ENCODE measurements around the gene VAV2.

The VAV2 gene

DNA sequence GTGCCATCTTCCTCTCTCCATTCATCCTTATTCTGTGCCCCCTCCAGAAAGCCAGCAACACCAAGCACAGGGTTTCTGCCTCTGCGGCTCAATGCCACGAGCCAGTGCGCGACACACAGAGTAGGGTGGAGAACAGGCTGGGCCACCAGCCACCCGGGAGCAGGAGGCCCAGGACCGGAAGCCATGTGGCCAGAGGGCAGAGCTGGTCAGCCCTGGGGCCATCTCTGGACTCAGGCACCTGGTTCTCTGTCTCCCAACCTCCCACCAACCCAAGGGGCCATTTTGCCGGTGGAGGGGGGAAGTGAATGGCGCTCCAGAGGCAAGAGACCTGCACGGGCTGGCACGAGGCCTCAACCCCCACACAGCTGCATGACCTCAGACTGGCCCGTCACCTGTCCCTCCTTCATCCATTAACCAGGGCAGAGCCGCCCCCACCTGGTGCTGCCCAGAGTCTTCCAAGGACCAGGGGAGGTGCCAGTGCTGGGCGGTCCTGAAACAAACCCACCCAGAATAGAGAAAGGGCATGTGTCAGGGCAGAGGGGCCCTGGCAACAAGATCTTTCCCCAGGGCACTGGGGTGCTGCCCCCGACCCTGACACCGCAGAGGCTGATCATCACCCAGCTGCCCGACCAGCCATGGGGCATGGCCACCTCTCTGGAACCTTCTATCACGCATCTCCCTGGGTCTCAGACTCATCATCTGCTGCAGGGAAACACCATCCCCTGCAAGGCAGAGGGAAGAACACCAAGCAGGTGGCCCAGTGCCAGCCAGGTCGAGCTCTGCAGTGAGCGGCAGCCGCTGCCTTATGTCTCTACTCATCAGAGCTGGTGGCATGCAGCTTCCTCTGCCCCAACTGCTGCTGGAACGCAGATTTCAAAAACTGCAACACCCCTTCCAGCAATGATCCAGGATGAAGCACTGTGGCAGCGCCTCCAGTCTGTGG is 11.9 kb downstream of the VAV2 start:
- DNase-seq (ENCODE audit: low spot score) = peak; percentile 11

DNA sequence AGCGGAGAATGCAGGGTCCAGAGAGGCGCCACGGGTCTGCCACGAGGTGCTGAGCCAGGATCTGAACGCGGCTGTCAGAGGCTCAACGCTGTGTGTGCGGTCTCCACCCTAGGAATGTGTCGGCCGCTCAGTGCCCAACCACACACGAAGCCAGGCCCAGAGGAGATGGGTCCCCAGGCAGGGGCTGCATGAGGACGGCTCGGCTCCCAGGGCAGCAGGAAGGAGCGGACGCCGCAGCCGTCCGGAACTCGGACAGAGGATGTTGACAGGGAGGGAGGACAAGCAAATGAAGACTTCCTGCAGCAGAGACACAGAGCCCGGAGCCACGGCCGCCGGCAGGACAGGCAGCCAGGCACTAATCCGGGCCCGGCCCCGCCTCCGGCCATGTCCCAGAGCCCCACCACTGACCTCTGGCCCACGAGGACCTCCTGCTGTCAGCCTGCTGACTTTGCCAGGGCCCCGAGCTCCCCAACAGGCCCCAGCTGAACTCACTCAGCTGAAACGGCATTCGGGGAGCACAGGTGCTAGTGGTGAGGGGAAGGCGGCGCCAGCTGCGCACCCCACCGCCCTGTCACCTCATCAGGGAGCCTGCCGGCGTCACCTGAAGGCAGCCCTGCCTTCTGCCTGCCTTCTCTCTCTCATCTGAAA is 12.7 kb downstream of the VAV2 start:
- peak; percentile 64 for DNase-seq (ENCODE audit: low spot score)

DNA sequence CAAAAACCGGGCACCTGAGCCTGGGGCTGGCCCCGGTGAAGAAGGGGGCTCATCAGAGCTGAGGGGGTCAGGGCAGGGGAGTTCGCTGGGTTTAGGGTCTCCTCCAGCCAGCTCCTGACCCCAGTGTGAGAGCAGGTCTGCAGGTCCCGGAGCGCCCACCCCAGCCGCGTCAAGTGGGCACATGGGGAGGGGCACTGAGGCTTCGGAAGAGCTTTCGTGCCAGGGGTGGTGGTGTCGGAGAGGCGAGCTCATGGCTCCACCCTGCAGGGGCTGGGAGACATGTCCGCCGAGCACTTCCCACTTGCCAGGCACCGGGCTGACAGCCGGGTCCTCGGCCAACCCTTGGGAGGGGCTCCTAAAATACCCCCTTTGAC is 13.2 kb downstream of the VAV2 start:
- no peak for DNase-seq (ENCODE audit: low spot score)

DNA sequence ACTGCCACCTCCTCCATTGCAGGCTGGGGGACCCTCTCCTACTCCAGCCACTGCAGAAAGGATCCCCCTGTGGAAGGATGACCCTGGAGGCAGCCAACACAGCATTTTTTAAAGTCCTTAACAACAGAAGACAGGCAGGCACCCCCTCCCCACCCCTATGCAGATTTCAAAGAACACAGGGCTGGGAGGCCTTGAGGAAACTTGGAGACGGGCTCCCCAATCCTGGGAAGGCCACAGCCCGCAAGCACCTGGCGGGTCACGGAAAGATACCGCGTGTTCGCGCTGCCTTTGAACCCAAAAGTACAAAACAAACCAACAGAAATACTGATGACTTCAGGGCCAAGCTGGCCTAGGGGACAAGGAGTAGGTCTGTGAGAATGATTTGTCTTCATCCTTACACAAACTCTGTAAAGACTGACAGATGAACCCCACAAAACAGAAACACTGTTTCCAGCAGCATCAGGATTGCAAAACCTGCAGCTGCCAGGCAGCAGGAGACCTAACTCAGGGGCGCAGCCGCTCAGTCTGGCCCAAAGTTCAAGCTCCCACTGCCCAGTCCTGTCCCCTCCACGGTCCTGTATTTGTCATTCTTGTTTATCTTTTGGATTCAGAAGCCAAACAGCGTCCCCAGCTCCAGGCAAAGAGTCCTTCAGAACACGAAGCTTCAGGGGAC is 13.8 kb downstream of the VAV2 start:
- DNase-seq (ENCODE audit: low spot score) = peak; percentile 11

DNA sequence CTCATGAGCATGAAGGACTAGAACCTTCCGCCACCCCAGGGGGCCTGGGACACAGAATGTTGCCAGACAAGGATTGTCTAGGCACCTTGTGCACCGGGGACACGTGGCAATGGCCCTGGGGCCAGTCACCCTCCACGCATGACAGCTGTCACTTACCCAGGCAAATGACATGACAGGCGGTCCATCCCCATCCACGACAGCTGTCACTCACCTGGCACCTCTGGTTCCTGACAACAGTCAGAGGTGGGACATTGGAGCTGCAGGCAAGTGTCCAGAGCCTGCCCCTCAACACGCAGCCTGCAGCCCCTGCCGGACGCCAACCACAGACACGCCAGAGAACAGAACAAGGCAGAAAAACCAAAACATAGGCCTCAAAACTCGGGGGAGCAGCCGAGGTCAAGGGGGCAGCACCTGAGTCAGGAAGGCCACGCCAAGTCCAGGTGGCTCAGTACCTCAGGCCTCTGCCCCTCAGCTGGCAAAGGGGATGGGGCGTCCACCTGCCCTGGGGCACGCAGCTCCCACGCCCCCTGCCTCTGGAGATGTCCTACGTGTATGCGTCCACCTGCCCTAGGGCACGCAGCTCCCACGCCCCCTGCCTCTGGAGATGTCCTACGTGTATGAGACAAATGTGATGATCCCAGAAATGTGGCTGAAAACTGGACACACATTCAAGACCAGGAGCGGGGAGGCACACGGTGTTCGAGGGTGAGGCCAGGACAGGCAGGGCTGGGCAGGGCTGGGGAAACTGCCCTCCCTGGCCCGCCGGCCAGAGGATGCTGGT is 14.5 kb downstream of the VAV2 start:
- no peak for DNase-seq (ENCODE audit: low spot score)

DNA sequence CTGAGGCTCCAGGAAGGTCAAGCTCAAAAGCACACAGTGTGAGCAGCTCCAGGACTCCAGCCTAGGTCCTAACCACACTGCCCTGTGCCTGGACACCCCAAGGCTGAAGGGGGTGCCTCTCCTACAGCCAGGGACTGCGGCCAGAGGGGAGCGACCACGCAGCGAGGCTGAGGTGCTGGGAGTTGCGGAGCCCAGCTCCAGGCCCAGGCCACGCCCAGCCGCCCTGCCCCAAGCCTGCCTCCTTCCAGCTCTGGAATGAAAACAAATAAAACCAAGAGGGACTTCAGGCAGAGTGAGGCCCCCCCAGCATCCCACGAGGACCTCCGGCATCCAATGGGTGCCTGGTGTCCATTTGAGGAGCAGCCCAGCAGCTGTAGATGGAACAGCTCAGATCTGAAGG is 15.2 kb downstream of the VAV2 start:
- DNase-seq (ENCODE audit: low spot score) = no peak

DNA sequence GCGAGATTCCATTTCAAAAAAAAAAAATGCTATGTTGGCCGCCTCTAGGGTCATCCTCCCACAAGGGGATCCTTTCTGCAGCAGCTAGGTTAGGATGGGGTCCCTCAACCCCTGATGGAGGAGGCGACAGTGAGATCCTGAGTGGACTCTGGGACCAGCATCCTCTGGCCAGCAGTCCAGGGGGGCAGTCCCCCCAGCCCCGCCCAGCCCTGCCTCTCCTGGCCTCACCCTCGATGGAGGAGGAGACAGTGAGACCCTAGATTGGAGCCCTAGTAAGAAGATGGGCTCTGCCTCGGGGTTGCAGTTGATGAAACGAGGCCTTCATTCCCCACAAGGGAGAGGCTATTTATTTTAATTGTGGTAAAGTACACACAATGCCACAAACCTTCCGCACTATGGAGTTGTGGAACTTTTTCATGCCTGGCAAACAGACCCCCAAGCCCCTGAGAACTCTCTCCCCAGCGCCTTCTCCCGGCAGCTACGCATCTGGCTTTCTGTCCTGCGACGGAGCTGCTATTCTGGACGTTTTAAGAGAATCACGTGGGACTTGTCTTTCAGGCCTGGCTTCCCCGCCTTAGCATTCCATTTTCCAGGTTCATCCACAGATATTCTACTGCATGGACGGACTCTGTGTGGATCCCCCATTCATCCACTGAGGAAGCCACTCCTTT is 15.8 kb downstream of the VAV2 start:
- DNase-seq (ENCODE audit: low spot score) = no peak

DNA sequence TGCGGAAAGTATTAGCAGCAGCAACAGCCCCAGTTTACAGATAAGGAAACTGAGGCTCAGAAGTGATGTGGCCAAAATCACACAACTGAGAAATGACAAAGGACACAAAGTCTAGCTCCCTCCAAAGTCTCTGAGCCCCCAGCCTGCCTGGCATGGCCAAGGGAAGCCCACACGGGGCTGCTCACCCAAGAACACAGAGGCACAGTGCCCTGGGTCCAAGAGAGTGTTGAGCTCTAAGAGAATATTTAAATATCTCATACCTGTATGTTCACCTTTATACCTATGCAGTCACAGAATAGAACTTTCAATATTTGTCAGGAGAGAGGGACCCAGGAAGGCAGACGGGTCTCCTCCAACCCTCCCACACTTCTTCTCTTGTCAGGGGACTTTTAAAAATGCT is 16.6 kb downstream of the VAV2 start:
- no peak for DNase-seq (ENCODE audit: low spot score)

DNA sequence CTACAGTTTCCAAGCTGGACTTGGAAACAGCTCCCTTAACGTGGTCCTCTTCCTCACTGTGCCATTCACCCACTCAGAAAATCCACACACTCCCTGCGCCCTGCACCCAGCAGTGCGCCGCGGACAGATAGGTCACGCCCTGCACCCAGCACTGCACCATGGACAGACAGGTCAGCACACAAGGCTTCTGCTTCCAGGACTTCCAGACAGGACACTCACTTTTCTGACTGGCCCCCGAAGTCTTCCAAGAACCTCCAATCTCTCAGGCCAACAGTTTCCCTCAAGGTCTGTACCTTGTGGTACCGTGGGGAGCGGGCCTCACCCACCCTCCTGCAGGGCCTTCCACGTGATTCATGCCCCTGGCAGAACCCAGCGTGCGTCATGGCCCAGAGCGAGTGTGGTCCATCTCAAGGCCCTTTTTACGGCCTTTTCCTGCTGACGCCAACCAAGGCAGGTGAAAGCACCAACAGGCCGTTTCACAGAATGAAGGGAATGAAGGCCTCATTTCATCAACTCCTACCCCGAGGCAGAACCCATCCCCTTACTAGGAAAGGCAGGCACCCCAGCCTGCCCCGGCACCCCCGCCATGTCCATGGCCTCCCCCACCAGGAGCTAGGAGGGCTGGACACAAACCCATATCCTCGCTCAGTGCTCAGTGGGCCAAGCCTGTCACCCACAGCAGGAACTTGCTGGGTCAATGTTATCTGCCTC is 17.3 kb downstream of the VAV2 start:
- DNase-seq (ENCODE audit: low spot score) = no peak

DNA sequence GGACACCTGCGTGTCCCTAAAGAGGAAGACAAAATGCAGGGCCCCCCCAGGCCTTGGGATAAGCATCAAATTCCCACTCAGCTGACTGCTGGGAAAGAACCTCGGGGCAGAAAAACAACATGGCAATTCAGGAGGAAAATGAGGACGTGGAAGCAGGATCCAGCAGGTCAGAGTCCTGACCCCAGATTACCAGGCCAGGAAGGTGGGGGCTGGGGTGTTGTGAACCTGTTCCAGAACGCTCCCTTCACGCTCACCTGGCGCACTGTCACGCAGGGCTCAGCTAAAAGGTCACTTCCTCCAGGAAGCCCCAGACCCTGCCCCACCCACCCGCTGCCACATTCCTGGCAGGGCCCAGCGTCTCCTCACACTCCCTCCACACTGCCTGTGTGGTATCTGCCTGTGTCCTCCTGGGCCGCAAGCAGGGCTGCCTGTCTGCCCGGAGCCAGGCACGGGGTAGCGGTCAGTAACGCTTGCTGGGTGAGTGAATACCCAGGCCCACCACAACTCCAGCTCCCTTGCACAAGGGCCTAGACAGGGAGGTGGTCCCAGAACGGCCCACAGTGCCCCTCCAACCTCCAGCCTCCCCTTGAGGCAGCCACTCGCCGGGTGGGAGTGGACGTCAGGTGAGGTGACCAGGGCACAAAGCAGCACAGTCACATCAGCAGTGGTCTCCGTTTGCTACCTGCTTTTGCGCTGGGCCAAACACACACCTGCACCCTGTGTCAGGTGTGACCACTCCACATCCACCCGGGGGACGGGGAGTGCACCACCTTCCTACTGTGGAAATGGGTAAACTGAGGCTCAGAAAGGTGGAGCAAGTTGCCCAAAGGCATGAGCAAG is 18.1 kb downstream of the VAV2 start:
- no peak for DNase-seq (ENCODE audit: low spot score)

DNA sequence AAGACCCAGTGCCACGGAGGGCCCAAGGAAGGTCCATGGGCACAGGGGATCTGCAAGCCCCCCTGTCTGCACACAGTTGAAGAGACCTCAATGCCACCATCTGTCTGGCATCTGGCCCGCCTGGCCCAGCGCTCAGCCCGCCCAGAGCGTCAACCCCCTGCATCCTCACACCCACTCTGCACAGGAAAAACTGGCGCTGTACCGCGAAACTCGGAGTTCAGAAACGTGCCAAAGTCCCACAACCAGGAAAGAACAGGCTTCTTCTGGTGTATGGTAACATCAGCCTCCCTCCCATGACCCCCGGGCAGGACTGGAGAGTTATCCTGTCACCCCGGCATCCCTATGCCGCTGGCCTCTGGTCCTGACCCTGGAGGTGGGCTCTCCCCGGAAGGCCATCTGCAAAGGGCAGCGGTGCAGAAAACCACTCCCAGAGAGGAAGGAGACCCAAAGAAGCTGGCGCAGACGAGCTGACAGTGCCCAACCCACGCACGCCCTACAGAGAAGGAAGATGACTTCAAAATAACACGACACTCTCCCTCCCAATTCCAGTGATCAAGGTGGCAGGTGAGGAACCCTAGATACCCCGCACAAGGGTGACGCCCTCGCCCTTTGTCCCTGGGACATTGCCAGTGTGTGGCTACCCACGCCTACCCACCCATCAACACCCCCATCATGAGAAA is 18.9 kb downstream of the VAV2 start:
- DNase-seq (ENCODE audit: low spot score) = no peak

DNA sequence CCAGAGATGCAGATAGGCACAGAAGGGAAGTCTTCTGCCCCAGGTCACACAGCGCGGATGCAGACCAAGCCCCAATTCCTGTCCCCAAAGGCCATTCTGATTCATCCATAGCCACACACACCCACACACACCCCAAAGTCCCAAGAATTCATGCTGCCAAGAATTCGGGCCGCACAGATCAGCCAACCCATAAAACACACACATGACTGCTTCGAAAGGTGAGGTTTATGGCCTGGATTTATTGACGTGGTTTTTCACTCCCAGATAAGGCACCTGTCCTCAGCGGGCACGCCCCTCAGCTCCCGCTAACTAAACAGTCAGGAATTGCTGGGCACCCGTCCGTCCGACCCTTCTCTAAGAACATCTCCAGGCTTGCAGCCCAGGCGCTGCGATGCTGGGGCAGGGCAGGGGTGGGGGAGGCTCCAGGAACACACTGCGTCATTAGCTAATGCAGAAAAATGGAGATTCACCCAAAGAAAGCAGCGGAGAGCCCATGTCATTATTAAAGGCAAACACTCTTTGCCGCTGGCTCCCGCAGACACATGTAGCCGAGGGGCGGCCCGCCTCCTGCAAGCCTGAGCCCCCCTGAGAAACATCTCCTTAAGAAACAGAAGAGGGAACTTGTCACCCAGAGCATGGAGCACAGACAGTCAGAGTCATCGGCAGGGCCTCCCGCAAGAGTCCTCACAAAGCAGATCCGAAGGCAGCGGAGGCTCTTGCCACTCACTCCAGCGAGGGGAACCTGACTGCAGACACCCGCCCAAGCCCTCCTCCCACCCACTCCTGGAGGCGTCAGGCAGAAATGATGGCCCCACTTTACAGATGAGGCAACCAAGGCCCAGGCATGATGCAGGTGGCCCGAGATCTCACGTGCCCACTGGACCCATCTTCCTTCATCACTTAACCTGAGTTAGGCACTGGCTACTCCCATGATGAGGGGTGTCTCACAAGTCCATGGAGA is 19.9 kb downstream of the VAV2 start:
- DNase-seq (ENCODE audit: low spot score) = no peak

DNA sequence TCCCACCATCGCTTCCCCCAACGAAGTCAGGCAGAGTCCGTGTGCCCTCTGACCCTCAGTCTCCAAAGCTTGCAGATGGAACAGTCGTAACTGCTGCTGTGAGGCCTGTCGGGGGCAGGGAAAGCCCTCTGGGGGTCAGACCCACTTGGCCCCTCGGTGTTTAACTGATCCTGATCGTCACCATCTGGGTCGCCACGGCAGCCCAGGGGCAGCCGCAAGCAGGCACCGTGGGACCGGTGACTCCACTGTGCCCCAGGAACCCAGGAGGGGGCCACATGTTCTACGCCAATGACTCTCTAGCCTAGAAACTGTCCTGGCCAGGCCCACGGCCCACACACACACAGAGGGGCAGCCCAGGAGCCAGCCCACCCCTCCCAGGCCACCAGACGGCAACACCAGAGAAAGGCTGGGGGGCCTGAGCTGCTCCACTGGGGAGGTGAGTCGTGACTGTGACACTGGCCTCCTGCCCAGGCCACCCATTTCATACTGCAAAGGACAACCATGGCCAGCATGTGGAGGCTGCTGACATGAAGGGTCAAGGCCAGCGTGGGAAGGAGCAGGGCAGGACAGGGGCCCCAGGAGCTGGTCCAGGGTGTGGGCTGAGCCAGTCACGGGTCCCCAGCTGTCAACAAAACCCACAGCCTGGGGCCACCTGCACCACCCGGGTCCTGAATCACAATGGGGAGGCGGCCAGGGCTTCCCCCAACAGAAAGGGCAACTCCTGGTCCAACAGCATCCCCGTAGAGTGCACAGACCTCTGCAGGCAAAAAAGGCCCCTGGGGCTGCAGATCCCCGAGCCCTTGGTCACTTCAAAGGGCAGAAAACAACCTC is 20.8 kb downstream of the VAV2 start:
- DNase-seq (ENCODE audit: low spot score) = no peak

DNA sequence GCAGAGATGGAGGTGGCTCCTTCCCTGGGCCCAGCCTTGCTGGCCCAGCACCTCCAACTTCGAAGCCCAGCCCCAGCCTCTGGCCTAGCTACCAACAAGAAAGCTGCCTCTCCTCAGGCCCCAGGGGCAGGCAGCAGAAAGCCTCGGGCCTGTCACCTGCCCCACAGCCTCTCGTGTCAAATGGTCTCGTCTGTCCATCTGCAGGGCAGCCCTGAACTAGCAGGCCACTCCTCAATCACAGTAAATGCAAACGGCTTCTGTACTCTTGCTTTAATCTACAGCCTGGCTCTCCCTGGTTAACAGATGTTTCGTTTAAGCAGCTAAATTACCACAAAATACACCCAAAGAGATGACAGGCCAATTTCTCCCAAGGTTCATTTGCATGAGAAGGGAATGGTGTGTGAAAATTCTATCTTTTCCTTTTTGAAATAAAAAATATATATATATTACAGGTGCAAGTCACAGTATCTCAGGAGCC is 21.5 kb downstream of the VAV2 start:
- DNase-seq (ENCODE audit: low spot score) = no peak

DNA sequence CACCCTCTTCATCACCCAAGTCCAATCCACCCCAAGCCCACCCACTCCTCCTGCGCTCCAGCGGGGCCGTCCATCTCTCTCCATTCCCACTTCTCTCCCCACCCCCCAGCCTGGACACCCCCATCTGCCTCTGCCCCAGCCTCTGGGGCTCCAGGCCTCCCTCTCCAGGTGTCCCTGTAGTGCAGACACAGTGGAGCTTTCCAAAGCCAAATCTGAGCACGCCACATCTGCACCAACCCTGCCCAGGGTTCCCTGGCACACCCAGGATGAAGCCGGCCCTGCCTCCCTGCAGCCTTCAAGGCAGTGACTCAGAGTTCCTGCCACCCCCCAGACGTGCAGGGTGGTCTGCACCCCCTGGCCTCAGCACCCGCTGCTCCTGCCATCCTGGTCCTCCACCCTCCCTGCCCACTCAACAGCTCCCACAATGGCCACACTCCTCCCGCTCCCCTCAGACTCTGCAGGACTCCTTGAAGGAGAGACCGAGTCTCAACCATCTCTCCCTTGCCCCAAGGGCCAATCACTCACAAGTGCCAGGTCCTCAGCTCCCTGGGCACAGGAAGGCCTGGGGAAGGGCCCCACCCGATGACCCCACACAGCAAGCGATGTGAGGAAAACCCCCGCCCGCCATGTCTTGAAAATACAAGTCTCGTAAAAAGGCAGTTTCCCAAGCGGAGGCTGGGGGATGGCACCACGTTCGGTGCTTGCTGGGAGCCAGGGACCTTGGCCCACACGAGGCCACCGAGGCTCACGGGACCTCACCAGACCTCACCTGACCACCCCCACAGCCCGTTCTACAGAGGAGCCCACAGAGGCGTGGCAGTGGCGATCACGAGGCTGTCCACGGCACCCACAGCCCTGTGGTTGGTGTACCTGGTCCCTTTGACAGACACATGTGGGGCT is 22.2 kb downstream of the VAV2 start:
- no peak for DNase-seq (ENCODE audit: low spot score)

DNA sequence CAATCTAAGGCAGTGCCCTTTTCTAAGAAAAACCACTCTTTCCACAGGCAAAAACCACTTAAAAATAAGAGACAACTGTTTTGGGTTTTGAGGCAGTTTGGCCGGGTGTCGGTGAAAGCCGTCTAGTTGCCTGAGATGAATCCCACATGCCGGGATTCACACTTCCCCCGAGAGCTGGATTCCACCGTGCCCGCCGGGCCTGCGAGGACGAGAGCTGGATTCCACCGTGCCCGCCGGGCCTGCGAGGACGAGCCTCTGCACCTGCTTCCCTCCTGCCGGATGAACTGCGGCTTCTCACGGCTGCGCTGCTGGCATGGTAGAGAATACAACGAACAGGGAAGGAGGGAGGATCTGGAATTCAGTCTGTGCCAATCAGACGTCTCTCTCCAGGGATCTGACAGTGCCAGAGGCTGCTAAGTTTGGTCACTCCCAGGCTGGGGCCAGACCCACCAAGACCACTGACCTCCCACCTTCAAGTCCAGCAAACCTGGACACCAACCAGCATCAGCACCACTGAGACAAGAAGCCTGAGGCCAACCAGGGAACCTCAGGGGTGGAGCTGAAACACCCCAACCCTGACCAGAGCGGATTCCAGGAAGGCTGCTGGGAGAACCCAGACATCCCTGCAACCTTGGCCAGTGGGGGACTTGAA is 23.0 kb downstream of the VAV2 start:
- DNase-seq (ENCODE audit: low spot score) = no peak
